Activated CD4-positive, alpha-beta T cell treated with anti-CD3 and anti-CD28 coated beads, Interleukin-2, amount 10 ng/mL, durations not matched to agents 24 days and 14 days (primary cell): ENCODE data around the gene CAMSAP1. TPM values are rescaled to one million over a fixed set of nuclear protein-coding genes. Genes with fewer than 3 reads are reported as not detected.
"Not testable (repeated sequence)": the region's sequence is repeated elsewhere in the genome, so short reads cannot be mapped to it uniquely, and the experiment has no call there.

Experiments used
- DNase-seq: peaks from one replicate; pipeline ENCODE4 v3.0.0; 2022
- H3K27ac Mint-ChIP-seq: one replicate; pipeline ENCODE4 v1.8.0; 2022; ENCODE audit warnings: mild to moderate bottlenecking, mixed read lengths
- H3K27me3 Mint-ChIP-seq: one replicate; pipeline ENCODE4 v1.8.0; 2022; ENCODE audit warnings: mixed read lengths
- H3K36me3 Mint-ChIP-seq: one replicate; pipeline ENCODE4 v1.8.0; 2022; ENCODE audit warnings: low read depth, mild to moderate bottlenecking, mixed read lengths
- H3K4me1 Mint-ChIP-seq: one replicate; pipeline ENCODE4 v1.8.0; 2021; ENCODE audit warnings: mixed read lengths
- H3K4me3 Mint-ChIP-seq: one replicate; pipeline ENCODE4 v1.8.0; 2022; ENCODE audit warnings: mild to moderate bottlenecking, moderate library complexity, mixed read lengths
- H3K9me3 Mint-ChIP-seq: one replicate; pipeline ENCODE4 v1.8.0; 2021; ENCODE audit warnings: mixed read lengths
- intact Hi-C: fragments of 100-400 bp; cut with micrococcal nuclease; formaldehyde crosslinking; loops from one replicate; pipeline ENCODE4 v1.15.1; 2023
- total RNA-seq: library from RNA; stranded (reverse); gene quantifications from 2 replicates; pipeline ENCODE4 v1.2.3, GENCODE V29; 2022

CAMSAP1 gene
- total RNA-seq, 1 donor from 2014 or later: 49.9 TPM

DNA sequence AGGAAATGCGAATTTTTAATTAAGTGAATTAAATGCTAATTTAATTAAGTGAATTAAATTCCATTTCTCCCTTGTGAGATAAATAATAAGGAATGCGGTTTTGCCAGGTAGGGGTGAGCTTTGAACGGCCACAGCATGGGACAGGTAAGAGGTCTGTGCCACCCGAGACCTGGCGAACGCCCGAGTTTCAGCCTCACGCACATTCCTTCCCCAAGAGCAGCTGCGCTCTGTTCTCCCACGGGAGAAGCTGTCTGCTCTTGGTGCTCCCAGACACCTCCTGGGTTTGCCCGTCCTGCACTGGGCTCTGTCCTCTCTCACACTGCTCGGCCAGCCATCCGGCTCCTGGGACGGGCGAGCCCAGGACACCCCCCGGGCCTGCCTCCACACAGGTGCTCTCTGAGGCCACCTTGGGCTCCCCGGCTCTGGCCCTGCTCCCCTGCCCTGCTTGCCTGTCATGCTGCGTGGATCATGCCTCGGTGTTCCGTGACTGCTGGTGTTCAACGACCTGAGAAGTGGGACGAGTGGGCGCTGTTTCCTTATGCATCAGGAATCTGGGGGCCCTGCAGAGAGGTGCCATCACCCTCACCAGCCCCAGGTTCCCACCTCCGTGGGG, 13.7 kb upstream of the CAMSAP1 start:
- Mint-ChIP-seq H3K4me1 (peaks cover 19% of the 10 kb centered on the region), H3K27me3 (no peaks in the 10 kb centered on the region), H3K4me3 (no peak overlapping the region), H3K27ac (no peak overlapping the region), H3K9me3 (peaks cover 20% of the 10 kb centered on the region), H3K36me3 (peaks cover 36% of the 10 kb centered on the region)
- intact Hi-C loops: no loop called here
- DNase-seq: no peak

DNA sequence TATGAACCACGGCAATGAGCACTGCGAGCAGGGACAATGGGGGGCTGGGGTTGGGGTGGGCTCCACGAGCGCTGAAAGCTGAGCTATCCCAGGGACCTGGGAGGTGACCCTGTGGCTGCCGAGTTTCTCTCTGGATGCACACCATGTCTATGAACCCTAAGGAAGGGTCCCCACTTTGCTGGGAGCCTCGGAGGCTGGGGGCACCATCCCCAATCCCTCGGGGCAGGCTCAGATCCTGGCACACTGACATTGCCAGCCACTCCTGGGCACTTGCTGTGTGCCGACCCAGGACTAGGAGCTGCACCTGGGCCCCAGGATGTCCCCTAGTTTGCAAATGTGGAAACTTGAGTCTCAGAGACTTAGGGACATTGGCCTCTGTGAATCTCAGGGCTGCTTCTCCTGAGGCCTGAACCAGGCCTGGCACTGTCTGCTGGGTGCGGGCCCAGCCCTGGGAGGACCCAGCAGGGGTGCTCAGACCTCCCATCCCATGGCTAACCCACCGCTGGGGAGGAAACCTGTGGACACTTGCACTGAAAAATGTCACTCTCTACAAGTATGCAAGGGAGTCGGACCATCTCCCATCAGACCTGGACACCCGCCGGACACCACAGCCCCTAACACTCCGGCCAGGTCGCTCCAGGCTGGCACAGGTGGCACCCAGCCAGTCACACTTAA, 13.0 kb upstream of the CAMSAP1 start:
- Mint-ChIP-seq H3K27me3 (no peaks in the 10 kb centered on the region), H3K4me1 (peaks cover 12% of the 10 kb centered on the region)

DNA sequence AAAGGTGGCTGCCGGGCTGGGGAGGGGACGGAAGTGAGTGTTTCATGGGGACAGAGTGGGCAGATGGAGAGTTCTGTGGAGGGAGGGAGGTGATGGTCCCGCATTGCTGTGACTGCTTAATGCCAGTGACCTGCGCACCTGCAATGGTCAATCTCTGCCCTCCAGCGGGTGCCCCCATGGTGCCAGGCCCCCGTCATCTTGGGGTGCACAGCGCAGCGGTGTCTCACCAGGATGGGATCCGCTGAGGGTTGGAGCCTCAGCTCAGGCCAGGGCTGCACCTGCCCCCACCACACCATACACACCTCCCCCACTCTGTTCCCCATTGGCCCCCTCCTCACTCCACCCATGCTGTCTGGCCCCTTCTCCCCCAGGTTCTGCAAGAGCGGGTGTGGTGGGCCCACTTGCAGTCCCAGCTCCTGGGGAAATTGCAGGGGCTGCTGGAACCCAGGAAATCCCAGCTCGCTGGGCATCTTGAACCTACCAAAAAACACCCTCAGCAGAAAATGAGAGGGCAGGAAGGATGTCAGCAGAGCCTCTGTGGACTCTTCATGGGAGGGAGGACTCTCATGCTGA, 12.1 kb upstream of the CAMSAP1 start:
- intact Hi-C loops: no loop called here
- Mint-ChIP-seq H3K27me3 (no peaks in the 10 kb centered on the region), H3K27ac (no peak overlapping the region), H3K4me3 (no peak overlapping the region), H3K4me1 (peaks cover 4% of the 10 kb centered on the region), H3K36me3 (peaks cover 41% of the 10 kb centered on the region), H3K9me3 (peaks cover 26% of the 10 kb centered on the region)
- DNase-seq: no peak

More for the DNA sequence above, 13.0 kb upstream of the CAMSAP1 start:
- Mint-ChIP-seq H3K36me3 (peaks cover 37% of the 10 kb centered on the region), H3K4me3 (no peak overlapping the region), H3K27ac (no peak overlapping the region), H3K9me3 (peaks cover 18% of the 10 kb centered on the region)
- DNase-seq: no peak
- intact Hi-C loops: no loop called here

DNA sequence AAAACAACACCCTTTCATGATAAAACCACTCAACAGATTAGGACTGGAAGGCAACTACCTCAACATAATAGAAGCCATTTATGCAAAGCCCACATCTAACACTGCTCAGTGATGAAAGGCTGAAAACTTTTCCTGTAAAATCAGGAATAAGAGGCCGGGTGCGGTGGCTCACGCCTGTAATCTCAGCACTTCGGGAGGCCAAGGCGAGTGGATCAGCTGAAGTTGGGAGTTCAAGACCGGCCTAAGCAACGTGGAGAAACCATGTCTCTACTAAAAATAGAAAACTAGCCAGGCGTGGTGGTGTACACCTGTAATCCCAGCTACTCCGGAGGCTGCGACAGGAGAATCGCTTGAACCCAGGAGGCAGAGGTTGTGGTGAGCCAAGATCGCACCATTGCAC, 8.9 kb upstream of the CAMSAP1 start:
- H3K4me3 Mint-ChIP-seq, H3K27me3 Mint-ChIP-seq, intact Hi-C loops, H3K27ac Mint-ChIP-seq, DNase-seq, H3K4me1 Mint-ChIP-seq: not testable (repeated sequence)
- Mint-ChIP-seq H3K36me3 (peaks cover 64% of the 10 kb centered on the region), H3K9me3 (peaks cover 36% of the 10 kb centered on the region)

DNA sequence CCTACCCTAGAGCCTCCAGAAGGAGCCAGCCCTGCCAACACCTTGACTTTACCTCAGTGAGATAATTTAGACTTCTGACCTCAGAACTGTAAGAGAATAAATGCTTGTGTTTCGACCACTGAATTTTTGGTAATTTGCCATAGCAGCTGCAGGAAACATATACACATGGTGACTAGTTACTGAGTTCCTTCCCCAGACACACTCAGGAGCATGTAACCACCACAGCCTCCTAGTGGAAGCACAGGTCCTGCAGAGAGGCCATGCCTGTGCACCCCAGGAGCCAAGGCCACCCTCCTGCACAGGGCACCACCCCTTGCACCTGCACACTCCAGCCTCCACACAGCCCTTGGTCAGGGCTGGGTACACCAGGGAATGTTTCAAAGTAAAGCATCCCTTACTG, 7.6 kb upstream of the CAMSAP1 start:
- Mint-ChIP-seq H3K27me3 (no peaks in the 10 kb centered on the region), H3K9me3 (peaks cover 36% of the 10 kb centered on the region), H3K27ac (no peak overlapping the region), H3K4me3 (no peak overlapping the region), H3K4me1 (peaks cover 8% of the 10 kb centered on the region), H3K36me3 (peaks cover 78% of the 10 kb centered on the region)
- intact Hi-C loops: no loop called here
- DNase-seq: no peak

DNA sequence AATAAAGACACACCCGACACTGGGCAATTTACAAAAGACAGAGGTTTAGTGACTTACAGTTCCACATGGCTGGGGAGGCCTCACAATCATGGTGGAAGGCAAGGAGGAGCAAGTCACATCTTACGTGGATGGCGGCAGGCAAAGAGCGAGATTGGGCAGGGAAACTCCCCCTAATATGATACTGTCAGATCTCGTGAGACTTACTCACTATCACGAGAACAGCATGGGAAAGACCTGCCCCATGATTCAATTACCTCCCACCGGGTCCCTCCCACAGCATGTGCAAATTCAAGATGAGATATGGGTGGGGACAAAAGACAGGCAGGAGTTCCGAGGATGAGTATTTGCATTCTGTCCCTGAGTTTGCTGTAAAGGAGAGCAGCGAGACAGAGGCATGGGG, 3.9 kb upstream of the CAMSAP1 start:
- Mint-ChIP-seq H3K36me3 (peaks cover 71% of the 10 kb centered on the region), H3K9me3 (peaks cover 24% of the 10 kb centered on the region), H3K4me1 (peaks cover 21% of the 10 kb centered on the region)
- H3K27ac Mint-ChIP-seq, H3K27me3 Mint-ChIP-seq, intact Hi-C loops, H3K4me3 Mint-ChIP-seq, DNase-seq: not testable (repeated sequence)

DNA sequence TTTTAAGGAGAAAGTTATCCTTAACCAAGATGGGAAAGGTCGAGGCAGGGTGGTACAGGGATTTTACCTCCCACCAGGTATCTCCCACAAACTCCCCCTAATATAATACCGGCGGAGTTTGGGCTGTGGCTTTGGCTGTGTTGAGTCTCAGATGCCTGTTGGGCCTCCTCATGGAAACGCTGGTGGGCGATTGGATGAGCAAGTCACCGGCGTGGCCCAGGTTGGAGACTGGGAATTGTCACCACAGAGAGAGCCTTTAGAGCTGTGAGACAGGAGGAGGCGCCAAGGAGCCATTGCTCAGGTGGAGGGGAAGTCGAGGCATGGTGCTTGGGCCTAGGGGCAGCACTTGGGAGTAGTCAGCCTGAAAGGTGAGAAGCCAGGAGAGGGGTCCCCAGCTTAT, 3.4 kb upstream of the CAMSAP1 start:
- Mint-ChIP-seq H3K36me3 (peaks cover 67% of the 10 kb centered on the region), H3K9me3 (peaks cover 24% of the 10 kb centered on the region), H3K27ac (no peak overlapping the region), H3K27me3 (no peaks in the 10 kb centered on the region), H3K4me1 (peaks cover 26% of the 10 kb centered on the region), H3K4me3 (no peak overlapping the region)
- no peak for DNase-seq
- intact Hi-C loops: no loop called here

DNA sequence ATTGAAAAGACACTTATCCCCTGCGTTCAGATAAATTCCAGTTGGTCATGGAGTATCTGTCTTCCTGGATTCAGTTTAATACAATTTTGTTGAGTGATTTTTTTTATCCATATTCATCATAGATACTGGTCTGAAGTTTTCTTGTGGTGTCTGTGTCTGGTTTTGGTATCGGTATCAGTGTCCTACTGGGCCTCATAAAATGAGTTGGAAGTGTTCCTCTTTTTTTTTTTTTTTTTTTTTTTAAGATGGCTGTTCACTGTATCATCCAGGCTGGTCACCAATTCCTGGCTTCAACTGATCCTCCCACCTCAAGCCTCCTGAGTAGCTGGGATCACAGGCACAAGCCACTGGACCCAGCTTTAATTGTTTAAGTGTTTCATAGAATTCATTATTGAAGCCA, 2.9 kb upstream of the CAMSAP1 start:
- Mint-ChIP-seq H3K4me1 (peaks cover 31% of the 10 kb centered on the region), H3K4me3 (no peak overlapping the region), H3K27ac (no peak overlapping the region), H3K36me3 (peaks cover 66% of the 10 kb centered on the region), H3K27me3 (no peaks in the 10 kb centered on the region), H3K9me3 (peaks cover 22% of the 10 kb centered on the region)
- no peak for DNase-seq
- intact Hi-C loops: no loop called here

DNA sequence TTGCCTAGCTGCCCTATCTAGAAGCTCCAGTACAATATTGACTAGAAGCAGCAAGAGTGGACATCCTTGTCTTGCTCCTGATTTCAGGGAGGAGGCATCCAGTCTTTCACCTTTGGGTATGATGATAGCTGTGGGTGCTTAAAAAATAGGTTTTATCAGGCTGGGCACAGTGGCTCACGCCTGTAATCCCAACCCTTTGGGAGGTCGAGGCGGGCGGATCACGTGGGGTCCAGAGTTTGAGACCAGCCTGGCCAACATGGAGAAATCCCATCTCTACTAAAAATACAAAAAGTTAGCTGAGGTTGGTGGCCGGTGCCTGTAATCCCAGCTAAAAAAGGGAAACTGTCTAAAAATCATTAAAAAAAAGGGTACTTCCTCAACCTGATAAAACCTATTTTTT, 2.0 kb upstream of the CAMSAP1 start:
- Mint-ChIP-seq H3K36me3 (peaks cover 64% of the 10 kb centered on the region), H3K9me3 (peaks cover 15% of the 10 kb centered on the region), H3K4me1 (peaks cover 35% of the 10 kb centered on the region), H3K27ac (no peak overlapping the region), H3K4me3 (peak overlapping the region; percentile 75), H3K27me3 (no peaks in the 10 kb centered on the region)
- intact Hi-C loops: no loop called here
- no peak for DNase-seq

DNA sequence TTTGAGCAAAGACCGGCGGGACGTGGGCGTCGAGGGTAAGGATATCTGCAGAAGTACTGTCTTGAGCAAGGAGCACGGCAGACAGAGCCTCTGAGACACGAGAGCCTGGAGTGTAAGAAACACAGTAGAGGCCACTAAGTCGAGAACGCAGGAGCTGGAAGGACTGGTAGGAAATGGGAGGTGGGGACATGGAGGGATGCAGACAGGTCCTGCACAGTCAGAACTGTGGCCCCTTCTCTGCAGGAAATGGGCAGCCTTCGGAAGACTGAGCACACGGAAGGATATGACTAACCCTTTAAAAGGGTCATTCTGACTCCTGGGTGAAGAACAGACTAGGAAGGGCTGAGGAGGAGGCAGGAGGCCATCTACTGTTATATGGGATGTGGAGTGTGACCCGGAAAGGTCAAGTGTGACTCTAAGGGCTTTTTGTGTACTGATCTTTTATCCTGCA, 1.4 kb upstream of the CAMSAP1 start:
- Mint-ChIP-seq H3K27me3 (no peaks in the 10 kb centered on the region), H3K36me3 (peaks cover 61% of the 10 kb centered on the region), H3K4me1 (peaks cover 35% of the 10 kb centered on the region), H3K27ac (peak overlapping the region; percentile 82), H3K9me3 (peaks cover 14% of the 10 kb centered on the region), H3K4me3 (peak overlapping the region; percentile 75)
- no peak for DNase-seq
- intact Hi-C loops: no loop called here

DNA sequence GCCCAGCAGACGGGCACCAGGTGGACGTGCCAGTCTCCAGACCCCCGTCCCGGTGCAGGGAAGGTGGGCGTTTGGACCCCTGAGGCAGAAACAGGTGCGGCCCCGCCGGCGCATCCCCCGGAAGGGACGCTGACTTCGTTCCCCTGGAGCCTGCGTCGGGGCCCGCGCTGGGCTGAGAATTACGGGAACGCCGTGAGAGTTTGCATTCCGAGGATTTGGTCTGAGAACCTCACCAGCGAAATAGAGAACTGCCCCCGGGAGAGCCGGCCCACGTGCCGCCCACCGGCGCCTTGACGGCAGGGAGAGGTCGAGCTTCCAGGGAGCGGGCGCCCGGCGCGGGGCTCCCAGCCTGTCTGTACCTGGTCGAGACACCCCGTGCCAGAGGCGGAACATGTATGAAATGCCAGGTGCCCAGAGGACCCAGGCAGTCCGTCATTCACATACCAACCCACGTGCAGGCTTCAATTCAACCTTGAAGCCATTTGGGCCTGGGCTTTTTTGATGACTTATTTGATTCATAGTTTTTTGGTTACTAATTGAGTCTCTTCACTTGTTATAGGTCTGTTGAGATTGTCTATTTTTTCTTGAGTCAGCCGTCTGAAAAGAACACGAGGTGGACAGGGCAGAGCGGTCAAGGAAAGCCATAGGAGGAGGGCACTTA, 877 bp upstream of the CAMSAP1 start:
- H3K27me3 Mint-ChIP-seq: no peaks in the 10 kb centered on the region
- H3K4me1 Mint-ChIP-seq: peaks cover 35% of the 10 kb centered on the region
- H3K36me3 Mint-ChIP-seq: peaks cover 58% of the 10 kb centered on the region
- peak overlapping the region; percentile 75 for H3K4me3 Mint-ChIP-seq
- no peak for DNase-seq
- peak overlapping the region; percentile 82 for H3K27ac Mint-ChIP-seq
- intact Hi-C loops: no loop called here
- peaks cover 11% of the 10 kb centered on the region for H3K9me3 Mint-ChIP-seq

DNA sequence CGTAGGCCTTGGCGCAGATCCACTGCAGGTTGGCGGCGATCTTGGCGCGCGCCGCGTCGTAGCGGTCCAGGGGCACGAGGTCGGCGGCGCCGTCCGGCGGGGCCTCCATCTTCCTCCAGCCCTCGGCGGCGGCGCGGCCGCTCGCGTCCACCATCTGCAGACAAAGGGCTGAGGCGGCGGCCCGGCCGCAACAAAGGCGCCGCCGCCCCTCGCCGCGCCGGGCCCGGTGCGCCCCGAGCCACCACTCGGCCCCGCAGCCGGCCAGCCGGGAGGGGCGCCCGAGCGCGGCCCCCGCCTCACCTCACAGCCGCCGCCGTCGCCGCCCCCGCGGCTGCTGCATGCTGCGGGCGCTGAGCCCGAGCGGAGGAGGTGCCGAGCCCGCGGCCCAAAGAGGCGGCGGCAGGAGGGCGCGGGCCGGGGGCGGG, 328 bp downstream of the CAMSAP1 start:
- intact Hi-C loops: loop anchor here (1.0 to 2.0 kb wide), 2 partner anchors 18 to 54 kb away; partner anchors contain the start of gene UBAC1
- H3K27ac Mint-ChIP-seq: no peak overlapping the region
- peak overlapping the region; percentile 28 for H3K4me3 Mint-ChIP-seq
- peaks cover 11% of the 10 kb centered on the region for H3K9me3 Mint-ChIP-seq
- DNase-seq: no peak
- H3K27me3 Mint-ChIP-seq: no peaks in the 10 kb centered on the region
- peaks cover 36% of the 10 kb centered on the region for H3K4me1 Mint-ChIP-seq
- H3K36me3 Mint-ChIP-seq: peaks cover 57% of the 10 kb centered on the region

DNA sequence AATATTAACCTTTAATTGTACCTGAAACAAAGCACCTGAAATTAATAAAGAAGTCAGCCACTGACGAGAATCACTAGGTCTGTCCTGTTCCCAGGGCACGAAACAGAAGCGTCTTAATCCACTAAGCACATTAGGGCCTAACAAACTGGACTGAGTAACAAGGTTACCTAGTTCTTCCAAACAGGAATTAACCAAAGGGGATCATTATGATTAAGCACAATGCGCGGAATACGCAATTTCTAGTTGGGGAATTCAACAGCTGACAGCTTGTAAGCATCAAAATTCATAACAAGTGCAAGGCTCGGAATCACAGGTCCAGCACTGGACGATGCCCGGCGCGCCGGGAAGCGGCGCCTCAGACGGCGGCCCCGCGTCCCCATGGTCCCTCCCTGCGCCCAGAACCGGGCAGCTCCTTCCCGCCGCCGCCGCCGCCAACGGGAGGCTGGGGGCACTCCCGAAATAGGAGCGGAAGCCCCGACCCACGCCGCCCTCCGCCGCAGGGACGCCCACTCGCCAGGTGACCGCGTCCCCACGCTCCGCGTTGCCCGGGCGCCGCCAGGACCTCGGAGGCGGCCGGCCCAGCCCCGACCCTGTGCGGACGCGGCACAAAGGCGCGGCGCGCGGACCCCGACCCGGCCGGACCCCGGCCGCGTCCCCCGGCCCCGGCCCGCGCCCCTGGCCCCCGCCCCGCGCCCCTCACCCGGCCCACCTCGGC, 898 bp downstream of the CAMSAP1 start:
- Mint-ChIP-seq H3K27ac (peak overlapping the region; percentile 80), H3K27me3 (no peaks in the 10 kb centered on the region), H3K4me3 (peak overlapping the region; percentile 84), H3K36me3 (peaks cover 57% of the 10 kb centered on the region), H3K4me1 (peaks cover 38% of the 10 kb centered on the region), H3K9me3 (peaks cover 9% of the 10 kb centered on the region)
- DNase-seq: peak; percentile 79
- intact Hi-C loops: loop anchor here (1.0 to 2.0 kb wide), 2 partner anchors 19 to 54 kb away; partner anchors contain the start of gene UBAC1
